Measurements from ENCODE around the gene AMMECR1.
"Not testable (repeated sequence)": the region's sequence is repeated elsewhere in the genome, so short reads cannot be mapped to it uniquely, and the experiment has no call there.

Gene AMMECR1

DNA sequence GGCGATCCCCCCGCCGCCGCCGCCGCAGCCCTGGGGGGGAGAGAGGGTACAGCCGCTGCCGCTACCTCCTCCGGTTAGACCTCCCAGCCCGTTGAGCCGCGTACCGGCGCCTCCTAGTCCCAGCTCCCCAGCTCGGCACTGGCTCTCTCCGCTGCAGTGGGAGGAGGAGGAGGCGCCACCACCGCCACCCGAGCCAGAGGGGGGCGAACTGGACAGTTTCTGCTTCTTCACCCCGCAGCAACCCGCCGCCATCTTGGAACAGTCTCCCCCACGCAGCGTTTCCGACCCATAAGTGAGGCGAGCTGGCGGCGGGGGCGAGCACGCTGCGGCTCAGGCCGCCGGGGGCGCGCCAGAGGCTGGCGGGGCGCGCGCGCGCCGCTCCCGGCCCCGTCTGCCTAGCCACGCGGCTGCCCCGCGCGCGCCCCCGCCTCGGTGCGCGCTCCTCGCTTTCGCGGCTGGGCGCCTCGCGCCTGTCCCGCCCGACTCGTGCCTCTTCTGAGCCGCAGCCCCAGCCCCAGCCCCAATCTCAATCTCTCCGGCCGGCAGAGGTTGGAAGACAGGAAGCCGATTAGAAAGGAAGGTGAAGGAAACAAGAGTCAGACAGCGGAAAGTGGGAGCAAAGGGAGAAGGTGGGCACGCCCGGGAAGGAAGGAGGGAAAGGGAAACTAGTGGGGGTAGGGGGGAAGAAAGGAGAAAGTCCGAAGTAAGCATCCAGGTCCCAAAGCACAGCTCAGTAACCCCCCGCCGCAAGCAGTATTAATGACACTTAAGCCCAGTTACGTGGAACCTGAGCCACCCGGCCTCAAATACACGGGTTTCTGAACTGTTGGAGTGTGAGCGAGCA is at the start of gene AMMECR1:
AMMECR1 (minus strand) TSS at position 266 of the 844 bp plus-strand sequence; CDS start at position 252, 14 bp downstream.
- DNase-seq (ENCODE audit: low spot score): peak; percentile 81

DNA sequence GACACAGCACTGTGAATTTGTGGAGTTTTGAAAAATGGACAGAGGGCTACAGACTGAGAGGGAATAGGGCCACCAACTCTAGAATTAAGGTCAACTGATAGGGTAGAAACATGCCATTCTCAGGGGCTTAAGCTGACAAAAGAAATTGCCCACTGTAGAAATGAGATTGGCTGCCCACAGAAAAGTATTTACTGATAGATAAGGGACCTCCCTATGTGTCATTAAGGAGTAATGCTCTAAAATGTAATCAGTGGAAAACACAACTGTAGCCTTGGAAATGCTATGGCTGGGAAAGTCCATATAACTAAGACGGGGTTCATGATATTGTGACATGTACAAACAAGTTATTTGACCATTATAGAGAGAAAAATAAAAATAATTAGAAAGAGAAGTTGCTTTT is 45.4 kb upstream of the AMMECR1 start:
- no peak for DNase-seq (ENCODE audit: low spot score)

DNA sequence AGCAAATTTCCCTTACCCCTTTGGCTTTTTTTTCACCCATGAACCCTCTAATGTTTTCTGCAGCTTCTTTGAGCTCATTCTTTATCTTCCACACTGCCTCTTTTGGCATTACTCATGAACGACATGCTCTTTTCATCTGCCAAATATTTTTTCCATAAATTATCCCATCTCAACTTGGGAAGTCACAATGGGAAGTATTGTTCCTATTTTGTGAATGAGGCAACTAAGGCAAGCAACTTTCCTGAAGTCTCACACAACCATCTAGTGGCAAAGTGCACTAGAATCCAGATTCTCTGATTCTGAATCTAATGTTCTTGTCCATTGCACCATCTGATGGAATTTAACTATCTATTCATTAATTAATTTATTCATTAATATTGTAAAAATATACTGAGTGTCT is 41.4 kb upstream of the AMMECR1 start:
- DNase-seq (ENCODE audit: low spot score): no peak

DNA sequence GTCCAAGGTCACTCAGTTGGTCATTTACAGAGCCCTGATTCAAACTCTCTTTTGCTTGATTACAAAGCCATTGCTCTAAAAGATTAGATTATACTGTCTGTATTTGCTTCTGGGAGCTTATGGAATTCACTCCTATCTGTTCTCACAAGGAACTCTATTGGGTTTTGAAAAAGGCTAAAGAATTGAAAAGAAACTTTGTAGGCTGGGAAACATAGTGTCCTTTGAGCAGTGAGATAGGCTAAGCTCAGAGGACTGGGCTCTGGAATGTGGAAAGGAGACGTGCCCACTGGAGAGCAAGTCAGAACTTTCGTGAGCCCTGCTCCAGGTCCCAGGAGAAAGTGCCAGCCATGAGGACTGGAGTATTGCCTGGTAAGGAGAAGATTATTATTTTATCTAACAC is 40.7 kb upstream of the AMMECR1 start, which contains the start of gene RTL9:
RTL9 (plus strand) TSS at position 301 of the 400 bp plus-strand sequence. CDS start 91,770 bp downstream, outside the sequence.
- no peak for DNase-seq (ENCODE audit: low spot score)

DNA sequence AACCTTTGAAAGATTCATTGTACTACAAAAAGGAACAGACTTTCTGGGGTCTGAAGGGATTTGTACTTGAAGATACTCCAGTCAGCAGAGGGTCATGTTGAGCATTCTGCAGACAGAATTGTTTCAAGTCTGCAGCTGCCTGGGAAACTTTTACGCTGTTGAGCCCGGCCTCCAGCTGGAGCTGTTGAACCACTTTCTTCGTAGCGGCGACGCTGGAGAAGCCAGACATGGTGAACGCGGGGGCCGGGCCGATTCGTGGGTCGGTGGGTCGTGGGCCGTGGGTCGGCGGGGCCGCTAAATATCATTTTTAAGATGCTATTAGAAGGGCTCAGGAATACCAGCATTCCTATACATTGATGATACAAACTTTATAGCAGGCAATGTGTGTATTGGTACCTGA is 28.8 kb upstream of the AMMECR1 start:
- no peak for DNase-seq (ENCODE audit: low spot score)

DNA sequence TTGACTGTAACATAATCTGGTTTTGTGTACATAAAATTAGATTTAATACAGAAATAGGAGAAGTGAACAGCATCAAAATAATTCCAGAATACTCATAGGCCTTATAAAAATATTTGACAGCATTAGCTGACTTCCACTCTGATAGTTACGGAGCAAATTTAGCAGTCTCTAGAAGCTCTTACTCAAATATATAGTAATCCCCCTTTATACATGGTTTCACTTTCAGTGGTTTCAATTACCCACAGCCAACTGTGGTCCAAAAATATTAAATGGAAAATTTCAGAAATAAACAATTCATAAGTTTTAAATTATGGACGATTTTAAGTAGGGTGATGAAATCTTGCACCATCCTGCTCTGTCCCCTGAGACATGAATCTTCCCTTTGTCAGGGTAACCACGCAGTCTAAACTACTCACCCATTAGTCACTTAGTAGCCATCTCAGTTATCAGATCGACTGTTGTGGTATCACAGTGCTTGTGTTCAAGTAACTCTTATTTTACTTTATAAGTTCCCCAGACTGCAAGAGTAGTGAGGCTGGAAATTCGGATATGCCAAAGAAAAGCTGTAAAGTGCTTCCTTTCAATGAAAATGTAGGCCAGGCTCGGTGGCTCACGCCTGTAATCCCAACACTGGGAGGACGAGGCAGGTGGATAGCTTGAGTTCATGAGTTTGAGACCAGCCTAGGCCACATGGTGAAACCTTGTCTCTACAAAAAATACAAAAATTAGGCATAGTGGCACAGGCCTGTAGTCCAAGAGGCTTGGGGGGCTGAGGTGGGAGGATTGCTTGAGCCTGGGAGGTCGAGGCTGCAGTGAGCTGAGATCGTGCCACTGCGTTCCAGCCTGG is 23.5 kb upstream of the AMMECR1 start:
- DNase-seq (ENCODE audit: low spot score): peak; percentile 81

DNA sequence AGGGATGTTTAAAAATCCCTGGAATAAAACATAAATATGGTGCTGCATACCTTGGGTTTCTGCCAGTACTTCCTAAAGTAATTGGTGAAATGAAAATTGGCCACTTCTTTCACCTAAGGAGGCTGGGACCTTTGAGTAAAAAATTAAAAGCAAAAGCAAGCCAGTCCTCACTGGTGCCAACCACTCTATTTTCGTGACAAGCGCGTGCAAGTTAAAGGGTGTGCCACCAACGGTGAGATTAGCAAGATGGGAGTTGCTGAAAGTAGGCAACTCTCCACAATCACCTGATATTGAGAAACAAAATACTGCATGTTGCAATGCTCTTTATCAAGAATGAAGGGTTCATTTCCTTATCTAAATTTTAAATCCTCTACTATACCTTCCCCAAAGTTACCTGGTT is 21.1 kb upstream of the AMMECR1 start:
- no peak for DNase-seq (ENCODE audit: low spot score)

DNA sequence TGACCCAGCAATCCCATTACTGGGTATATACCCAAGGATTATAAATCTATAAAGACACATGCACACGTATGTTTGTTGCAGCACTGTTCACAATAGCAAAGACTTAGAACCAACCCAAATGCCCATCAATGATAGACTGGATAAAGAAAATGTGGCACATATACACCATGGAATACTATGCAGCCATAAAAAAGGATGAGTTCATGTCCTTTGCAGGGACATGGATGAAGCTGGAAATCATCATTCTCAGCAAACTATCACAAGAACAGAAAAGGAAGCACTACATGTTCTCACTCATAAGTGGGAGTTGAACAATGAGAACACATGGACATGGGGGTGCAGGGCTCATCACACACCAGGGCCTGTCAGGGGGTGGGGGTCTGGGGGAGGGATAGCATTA is 15.6 kb upstream of the AMMECR1 start:
- DNase-seq (ENCODE audit: low spot score): not testable (repeated sequence)

DNA sequence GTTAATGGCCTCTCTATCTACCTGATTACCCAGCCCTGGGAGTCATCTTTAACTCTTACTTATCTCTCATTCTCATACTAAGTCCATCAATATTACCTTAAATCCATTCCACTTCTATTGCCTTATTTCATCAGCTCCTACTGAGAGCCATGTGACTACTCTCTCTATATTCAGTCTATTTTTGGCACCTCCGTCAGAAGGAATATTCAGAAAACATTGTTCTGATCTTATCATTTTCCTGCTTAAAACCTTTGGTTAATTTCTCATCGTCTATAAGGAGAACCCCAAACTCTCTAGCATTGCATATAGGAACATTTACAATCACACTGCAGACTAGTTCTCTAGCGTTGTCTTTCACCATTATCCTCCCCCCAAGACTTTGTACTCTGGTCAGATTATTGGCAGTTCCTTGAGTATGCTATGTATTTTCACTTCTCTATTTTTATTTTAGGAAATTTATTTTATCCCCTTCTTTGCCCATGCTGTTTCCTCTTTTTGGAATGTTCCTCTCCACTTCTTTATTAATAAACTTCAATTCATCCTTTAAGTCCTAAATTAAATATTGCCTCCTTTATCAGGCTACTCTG is 13.7 kb upstream of the AMMECR1 start:
- DNase-seq (ENCODE audit: low spot score): no peak

DNA sequence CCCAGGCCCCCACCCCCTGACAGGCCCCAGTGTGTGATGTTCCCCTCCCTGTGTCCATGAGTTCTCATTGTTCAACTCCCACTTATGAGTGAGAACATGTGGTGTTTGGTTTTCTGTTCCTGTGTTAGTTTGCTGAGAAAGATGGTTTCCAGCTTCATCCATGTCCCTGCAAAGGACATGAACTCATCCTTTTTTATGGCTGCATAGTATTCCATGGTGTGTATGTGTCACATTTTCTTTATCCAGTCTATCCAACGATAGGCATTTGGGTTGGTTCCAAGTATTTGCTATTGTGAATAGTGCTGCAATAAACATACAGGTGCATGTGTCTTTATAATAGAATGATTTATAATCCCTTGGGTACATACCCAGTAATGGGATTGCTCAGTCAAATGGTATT is 10.7 kb upstream of the AMMECR1 start:
- not testable (repeated sequence) for DNase-seq (ENCODE audit: low spot score)

DNA sequence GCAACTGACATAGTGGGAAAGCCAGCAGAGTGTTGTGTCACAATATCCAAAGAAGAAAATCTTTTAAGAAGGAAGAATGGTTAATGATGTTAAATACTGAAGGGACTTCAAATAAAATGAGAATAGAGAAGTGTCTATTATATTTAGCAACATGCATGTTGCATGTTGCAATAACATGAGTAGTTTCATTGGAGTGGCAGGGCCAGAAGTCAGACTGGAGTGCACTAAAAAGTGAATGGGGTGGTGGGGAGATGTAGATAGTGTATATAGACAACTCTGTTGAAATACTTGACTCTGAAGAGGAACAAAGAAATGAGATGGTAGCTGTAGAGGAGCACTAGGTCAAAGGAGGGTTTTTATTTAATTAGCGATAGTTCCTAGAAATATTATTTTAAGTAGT is 9.5 kb upstream of the AMMECR1 start:
- no peak for DNase-seq (ENCODE audit: low spot score)

DNA sequence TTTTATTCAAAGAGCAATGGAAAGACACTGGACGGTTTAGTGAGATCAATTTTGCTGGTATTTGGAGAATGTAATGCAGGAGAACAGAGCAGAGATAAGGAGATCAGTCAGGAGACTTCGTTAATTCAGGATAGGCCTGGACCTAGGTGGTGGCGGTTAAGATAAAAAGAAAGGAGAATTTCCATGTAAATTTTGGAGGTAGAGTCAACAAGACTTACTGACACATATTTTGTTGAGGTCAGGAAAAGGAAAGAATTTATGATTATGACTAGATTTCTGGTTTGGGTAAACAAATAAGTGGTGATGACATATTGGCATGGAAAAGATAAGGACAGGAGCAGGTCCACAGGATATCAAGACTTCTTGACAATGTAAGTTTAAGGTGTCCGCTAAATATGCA is 8.8 kb upstream of the AMMECR1 start:
- DNase-seq (ENCODE audit: low spot score): no peak

DNA sequence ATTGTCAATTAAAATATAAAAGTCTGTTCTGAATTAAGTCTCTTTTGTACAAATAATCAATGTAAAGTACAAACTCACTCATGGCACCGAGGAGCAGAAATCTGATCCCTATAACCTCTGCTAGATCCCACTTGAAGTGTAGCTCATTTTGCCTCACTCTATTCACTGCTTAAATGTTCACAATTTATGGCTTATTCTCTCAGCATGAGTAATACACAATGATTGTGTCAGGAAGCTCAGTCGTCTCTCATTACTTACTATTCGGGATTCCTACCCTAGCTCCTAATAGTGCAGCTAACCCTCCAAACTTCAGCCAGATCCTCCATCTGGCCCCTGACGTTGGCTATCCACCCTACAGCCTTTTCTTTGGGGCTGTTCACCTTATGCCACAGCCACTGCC is 4.7 kb upstream of the AMMECR1 start:
- DNase-seq (ENCODE audit: low spot score): peak; percentile 45

DNA sequence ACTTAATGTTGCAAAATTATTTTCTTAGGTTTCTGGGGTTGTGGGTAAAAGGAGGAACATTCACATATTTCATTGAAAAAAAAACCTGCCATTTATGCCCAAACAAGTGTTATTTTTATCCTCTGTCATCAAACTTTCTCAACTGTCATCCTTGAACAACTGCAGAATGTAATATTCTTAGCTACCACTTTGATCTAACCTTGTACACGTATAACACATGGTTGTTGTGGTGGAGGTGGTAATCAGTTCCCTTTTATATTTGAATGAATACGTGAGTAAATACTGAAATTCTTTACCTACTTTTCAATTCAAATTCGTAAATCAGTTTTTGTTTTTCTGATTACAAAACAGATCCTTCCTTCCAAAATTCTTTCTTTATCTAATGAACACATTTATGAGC is 3.8 kb upstream of the AMMECR1 start:
- DNase-seq (ENCODE audit: low spot score): no peak

DNA sequence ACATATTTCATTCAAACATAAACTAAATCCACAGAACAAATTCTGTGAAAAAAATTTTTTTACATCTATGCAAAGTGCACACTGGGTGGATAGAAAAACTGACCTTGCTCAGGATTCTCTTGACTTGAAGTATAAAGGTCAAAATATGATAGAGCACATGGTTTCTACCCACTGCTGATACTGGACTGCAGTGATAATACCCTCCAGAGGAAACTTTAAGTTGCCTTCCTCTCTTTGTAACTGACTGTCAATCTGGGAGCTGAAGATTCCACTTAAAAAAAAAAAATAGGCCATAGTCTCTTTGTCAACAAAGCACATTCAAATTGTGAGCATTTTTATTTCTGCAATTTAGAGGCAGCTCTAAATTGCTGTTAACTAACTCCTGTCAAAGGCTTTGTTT is 3.2 kb upstream of the AMMECR1 start:
- DNase-seq (ENCODE audit: low spot score): no peak

DNA sequence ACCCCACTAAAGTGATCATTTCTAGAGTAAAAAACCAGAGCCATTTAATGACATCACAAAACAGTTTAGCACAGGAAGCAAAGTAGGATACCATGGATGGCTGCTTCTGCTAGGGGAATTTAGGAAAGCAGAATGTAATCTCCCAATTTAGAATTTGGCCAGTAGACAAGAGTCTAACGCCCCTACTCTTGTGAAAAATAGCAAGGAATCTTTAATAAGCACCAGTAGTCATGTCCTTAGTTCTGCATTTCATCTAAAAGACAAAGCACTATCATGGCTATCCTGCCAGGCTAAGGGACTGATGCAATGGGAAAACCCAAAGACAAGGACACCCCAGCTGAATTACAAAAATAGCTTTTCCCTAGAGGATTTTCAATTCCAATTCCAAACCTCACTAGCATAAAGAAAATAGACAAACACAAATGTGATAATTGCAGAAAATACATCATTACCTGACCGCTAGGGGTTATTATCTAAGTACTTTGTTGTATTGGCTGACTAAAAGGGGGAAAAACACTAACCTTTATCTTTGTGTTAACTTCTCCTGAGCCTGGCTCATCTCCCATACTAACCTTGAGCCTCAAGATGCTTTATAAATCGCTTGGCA is 2.6 kb upstream of the AMMECR1 start:
- no peak for DNase-seq (ENCODE audit: low spot score)

DNA sequence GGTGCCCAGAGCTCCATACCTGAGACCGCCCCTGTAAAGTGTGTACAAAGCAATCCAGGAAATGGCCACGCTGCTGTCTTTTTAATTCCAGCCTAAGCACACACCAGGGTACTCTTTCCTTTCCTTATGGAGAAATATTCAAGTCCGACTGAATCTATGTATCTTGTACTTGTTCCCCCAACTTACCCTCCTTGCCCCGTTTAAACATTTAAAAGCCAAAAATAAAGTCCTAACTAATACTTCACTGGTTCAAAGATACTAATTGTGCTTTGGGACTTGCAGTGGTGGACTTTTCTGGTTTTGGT is 731 bp upstream of the AMMECR1 start:
- DNase-seq (ENCODE audit: low spot score): peak; percentile 40

DNA sequence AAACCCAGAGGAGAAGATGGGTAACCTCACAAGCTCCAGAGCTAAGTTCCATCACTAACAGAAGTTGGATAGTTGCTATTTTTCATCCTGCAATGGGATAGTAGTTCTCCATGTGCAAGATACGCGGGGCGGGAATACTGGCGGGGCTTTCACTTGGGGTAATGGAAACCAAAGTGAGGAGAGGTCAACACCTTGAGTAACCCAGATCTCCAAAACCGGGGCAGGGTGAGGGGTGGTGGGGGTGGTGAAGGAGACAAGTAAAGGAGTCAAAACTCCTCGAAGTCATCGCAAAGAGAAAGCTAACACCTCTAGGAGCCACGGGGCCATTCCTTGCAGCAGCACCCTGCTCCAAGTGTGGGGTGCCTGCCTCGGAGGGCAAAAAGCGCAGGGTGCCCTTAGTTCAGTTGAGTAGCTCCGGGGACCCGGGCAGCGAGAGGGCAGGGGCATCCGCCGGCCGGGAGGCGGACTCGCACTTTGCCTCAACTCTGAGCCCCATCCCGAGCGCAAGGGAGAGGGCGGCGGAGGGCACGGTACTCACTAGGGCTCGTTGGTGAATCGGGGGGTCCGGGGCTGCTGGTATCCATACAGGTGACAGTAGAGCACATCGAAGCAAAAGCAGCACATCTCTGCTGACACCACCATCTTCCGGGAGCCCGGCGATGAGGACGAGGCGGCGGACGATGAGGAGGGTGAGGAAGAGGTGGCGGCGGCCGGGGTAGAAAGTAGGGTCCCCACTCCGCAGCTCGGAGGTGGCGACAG is 645 bp downstream of the AMMECR1 start:
- DNase-seq (ENCODE audit: low spot score): peak; percentile 32

DNA sequence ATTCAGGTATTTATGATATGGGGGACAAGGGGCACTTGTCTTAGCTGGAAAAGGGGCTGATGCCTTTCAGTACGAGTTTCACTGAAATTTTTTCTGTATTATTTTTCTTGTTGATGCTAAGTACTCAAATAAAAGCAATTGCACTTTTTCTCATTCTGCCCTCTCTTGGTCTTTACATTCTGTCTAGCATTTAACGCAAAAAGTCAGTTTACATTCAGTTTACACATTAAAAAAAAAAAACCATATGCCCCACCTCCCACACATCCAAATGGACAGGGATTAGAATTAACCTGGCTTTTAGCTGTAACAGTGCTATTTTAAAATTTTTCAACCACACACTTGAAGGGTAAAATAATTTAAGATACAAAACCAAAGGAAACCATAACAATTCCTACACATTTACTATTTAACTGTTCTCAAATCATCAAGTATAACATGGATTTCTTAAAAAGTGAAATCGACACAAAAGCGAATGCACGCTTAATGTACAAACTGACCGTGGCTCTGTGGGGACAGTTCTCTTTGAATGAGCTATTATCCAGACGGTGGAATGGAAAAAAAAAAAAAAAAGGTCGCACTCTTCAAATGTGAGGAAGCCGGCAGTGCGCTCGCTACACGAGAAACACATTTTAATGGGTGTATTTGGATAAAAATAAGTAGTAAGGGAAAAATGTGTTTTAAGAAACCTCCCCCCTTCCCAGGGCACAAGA is 1.4 kb downstream of the AMMECR1 start:
- peak; percentile 11 for DNase-seq (ENCODE audit: low spot score)

DNA sequence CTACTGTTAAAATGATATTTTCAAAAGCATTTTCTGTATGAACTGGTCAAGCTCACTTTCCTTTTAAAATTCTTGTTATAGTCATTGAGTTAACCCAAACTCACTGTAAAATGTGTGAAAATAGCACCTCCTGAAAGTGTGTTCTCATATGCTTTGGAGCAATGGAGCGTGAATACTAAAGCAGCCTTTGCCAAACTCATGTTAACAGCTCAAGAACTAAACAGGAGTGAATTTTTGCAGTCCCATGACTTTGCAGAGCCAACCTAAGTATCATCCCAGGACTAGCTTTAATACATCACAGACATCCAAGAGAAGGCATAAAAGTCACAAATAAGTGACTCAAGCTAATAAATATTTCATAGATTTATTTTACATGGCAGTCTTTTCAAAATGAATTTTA is 2.3 kb downstream of the AMMECR1 start:
- DNase-seq (ENCODE audit: low spot score): no peak

Data from RKO (cell line).